Fibroblast of pulmonary artery (primary cell): ENCODE results near the gene KRTAP5-7.
"Not testable (repeated sequence)": the region's sequence is repeated elsewhere in the genome, so short reads cannot be mapped to it uniquely, and the experiment has no call there.

Source experiments
- DNase-seq: peaks from one replicate; pipeline ENCODE4 v3.0.0-alpha.2; 2010; ENCODE audit warnings: low read depth
- H3K4me3 ChIP-seq: replicated peaks from 2 replicates; pipeline ENCODE4 v1.5.1; 2011; ENCODE audit warnings: low read depth, mild to moderate bottlenecking, control low read depth, low read length, moderate library complexity
- TF ChIP-seq, protein P1 (sequence below): IDR thresholded peaks from 2 replicates; pipeline ENCODE4 v1.5.1; 2011; ENCODE audit warnings: mild to moderate bottlenecking, control low read depth, low read length, inconsistent platforms; ENCODE audit errors: missing control alignments

Gene KRTAP5-7

DNA sequence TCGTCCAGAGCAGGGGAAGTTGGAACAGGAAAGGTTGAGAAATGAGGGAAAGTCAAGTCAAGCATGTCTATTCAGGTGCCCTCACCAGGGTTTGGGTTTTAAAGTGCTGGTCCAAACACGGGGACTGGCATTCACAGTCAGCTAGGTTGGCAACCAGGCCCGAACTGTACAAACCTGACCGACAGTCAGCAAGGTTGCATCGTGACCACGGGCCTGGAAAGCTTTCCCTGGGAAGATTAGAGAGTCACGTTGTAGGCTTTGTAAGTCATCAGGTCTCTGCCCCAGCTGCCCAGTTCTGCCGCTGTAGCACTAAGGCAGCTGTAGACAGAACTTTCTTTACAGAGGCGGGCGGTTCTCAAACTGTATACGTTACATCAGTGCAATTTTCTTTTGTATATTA, 45.7 kb downstream of the KRTAP5-7 start:
- no peak for DNase-seq
- no peak overlapping the region for H3K4me3 ChIP-seq
- TF ChIP-seq, protein P1, sequence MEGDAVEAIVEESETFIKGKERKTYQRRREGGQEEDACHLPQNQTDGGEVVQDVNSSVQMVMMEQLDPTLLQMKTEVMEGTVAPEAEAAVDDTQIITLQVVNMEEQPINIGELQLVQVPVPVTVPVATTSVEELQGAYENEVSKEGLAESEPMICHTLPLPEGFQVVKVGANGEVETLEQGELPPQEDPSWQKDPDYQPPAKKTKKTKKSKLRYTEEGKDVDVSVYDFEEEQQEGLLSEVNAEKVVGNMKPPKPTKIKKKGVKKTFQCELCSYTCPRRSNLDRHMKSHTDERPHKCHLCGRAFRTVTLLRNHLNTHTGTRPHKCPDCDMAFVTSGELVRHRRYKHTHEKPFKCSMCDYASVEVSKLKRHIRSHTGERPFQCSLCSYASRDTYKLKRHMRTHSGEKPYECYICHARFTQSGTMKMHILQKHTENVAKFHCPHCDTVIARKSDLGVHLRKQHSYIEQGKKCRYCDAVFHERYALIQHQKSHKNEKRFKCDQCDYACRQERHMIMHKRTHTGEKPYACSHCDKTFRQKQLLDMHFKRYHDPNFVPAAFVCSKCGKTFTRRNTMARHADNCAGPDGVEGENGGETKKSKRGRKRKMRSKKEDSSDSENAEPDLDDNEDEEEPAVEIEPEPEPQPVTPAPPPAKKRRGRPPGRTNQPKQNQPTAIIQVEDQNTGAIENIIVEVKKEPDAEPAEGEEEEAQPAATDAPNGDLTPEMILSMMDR = no peak

DNA sequence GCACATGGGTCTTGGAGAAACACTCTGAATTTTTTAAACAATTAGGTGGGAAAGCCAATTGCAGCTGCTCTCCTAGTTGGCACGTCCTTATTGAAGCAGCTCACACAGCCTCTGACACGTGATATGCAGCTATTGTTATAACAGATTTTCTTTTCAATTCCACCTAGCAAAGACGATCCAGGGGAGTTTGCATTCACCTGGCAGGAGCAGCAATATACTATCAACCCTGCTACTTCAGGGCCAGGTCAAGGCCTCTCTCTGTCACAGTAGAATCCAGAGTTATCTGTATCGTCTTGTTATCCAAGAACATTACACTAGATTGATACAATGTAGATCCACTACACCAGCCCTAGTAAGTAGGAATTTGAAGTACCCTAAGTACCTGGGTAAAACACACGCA, 47.4 kb downstream of the KRTAP5-7 start:
- TF ChIP-seq, protein P1 = no peak
- DNase-seq = no peak
- H3K4me3 ChIP-seq = no peak overlapping the region

- DNase-seq = no peak
- TF ChIP-seq, protein P1 = no peak
- no peak overlapping the region for H3K4me3 ChIP-seq
Measured at GRCh38 chr11:71575723-71576424, 48.8 kb downstream of the KRTAP5-7 start.

DNA sequence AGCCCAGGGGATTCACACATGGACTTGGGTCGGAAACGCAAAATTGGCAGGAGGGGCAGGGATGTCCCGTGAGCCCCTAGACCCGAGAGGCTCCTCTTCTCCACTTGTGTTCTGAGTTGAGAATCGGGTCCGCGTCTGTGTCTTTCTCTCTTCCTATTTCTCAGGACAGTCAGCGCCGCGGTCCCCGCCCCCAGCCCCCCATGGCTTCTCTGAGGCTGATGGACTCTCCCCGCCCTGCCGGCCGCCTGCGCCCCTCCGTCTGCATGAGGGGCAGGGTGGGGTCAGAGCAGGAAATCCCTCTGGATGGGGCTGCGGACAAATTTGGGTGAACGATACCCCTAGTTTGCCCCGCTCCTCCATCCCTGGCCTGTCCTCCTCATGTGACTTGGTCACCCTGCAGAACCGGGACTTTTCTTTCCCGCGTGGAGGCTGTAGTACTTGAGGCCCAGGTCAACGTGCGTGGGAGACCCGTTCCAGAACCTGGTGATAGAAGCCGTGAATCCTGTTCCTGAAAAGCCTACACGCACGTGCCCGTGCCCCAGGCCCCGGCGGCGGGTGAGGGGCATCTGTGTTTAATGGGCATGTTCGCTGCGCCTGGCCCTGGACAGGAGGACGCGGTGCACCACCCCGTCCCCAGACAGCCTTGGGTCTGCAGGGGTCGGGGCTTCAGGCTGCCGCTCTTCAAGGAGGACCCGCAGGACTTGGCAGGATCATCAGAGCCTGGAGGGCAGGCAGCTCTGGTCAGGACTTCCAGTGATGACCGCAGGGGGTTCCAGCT, 49.8 kb downstream of the KRTAP5-7 start:
- not testable (repeated sequence) for H3K4me3 ChIP-seq, DNase-seq

DNA sequence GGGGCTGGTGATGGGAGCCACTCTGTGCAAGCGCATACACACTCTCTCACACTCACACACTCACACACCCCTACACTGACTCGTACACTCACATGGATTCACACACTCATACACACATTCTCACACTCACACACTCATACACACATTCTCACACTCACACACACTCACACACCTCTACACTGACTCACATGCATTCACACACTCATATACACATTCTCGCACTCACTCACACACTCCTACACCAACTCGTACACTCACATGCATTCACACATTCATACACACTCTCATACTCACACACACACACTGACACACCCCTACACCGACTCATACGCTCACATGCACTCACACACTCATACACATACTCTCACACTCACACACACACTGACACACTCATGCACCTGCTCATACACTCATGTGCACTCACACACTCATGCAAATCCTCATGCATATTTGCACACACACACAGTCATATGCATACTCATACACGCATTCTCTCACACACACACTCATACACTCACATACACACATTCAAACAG, 50.5 kb downstream of the KRTAP5-7 start:
- TF ChIP-seq, protein P1 = no peak
- DNase-seq = no peak
- H3K4me3 ChIP-seq = no peak overlapping the region
